KOPT-K1 (cell line): ENCODE data around the gene TGFBRAP1.

Experiments
- H3K27ac ChIP-seq: fragments of 200-600 bp; sonication (generic); 2 replicates; pipeline ENCODE4 v1.5.1; 2016; ENCODE audit warnings: antibody characterized with exemption, mild to moderate bottlenecking, low read depth, low read length; ENCODE audit not compliant: poor library complexity, severe bottlenecking
- H3K36me3 ChIP-seq: fragments of 200-600 bp; sonication (generic); 2 replicates; pipeline ENCODE4 v1.5.1; 2017; ENCODE audit warnings: antibody characterized with exemption, mild to moderate bottlenecking, low read length, moderate library complexity; ENCODE audit not compliant: insufficient read depth
- H3K9me3 ChIP-seq: fragments of 200-600 bp; sonication (generic); 2 replicates; pipeline ENCODE4 v1.5.1; 2017; ENCODE audit warnings: antibody characterized with exemption, low read length, mild to moderate bottlenecking; ENCODE audit not compliant: insufficient read depth, poor library complexity, severe bottlenecking

The TGFBRAP1 gene

DNA sequence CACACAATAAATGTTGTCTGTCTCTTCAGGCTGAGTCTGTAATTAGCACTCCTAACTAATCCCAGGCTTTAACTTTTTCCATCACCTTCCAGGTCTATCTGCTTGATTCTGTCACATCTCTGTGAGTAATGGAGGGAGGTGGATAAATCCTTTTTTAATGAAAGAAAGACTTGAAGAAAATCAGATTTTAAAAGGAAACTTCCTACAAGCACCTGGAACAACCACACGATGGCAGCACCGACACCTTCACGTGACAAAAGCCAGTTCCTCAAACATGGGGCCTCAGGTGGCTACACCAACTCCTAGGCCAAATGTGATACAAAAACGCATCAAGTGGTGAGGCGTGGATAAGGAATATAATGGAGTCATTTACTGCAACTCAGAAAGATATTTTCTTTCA, 41.8 kb downstream of the TGFBRAP1 start:
- Histone ChIP-seq H3K9me3 (no peaks in the 10 kb centered on the region), H3K27ac (no peak overlapping the region), H3K36me3 (peaks cover 95% of the 10 kb centered on the region)

DNA sequence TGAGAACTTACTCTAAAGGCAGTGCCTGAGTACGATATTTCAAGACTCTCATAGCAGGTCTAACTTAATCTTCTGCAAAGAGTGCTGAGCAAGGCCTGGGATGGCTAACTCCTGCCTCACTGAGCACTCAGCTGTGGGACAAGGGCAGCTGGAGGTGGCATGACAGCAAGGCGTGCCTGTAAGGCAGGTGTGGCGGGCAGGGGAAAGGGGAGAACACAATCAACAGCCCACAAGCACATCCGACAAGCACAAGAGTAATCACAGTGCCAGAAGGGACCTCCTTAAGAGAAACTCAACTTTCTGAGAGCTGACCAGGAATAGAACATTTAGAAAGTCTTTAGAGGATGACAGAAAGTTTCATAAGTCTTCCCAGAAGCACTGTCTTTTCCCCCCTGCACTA, 46.0 kb downstream of the TGFBRAP1 start:
- no peak overlapping the region for H3K27ac ChIP-seq
- H3K9me3 ChIP-seq: no peaks in the 10 kb centered on the region
- peaks cover 98% of the 10 kb centered on the region for H3K36me3 ChIP-seq

DNA sequence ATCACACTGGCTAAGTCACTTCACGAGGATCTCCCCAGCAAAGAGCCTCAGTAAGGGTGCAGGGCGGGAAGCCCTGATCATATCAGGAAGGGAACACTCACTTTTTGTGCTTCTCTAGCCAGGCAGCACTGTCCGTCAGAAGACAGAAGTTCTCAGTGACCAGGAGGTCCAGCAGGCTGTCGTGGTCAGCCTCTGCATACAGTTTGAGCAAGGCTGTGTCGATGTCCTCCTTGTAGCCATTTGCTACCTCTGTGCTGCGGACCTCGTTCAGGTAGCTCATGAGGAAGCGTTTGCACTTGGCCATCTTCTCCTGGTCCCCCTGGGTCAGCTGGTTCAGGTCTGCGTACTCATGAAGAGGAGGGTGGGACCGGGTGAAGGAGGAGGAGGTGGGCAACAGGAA, 49.3 kb downstream of the TGFBRAP1 start:
- H3K36me3 ChIP-seq: peaks cover 99% of the 10 kb centered on the region
- no peaks in the 10 kb centered on the region for H3K9me3 ChIP-seq
- no peak overlapping the region for H3K27ac ChIP-seq

DNA sequence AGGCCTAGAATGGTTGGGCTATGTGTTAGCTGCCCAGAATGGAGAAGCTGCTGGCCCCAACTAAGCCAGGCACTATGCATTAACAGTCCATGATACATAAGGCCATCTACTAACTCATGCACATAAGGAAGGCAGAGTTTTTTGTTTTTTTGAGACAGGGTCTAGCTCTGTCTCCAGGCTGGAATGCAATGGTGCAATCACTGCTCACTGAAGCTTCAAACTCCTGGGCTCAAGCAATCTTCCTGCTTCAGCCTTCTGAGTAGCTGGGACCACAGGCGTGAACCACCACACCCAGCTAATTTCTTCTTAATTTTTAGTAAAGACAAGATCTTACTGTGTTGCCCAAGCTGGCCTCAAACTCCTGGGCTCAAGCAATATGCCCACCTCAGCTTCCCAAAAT, 50.4 kb downstream of the TGFBRAP1 start:
- no peaks in the 10 kb centered on the region for H3K9me3 ChIP-seq
- peaks cover 99% of the 10 kb centered on the region for H3K36me3 ChIP-seq
- H3K27ac ChIP-seq: no peak overlapping the region

DNA sequence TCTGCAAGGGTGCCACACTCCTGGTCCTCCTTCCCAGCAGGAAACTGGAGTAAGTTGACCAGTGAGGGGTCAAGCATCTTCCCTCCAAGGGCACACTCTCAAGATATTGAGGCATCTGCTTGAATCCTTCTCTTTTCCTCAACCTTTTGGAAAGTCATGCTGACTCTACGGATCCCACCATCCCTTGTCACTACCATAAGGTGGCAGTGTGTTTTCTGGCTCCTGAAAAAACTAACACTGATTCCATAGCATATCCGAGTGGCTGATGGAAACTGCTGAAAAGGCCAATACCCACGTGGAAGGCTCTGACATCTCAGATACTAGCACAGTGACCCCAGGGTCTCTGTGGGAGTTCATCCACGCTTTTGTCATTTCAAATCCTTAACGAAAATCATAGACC, 50.9 kb downstream of the TGFBRAP1 start:
- H3K9me3 ChIP-seq: no peaks in the 10 kb centered on the region
- H3K27ac ChIP-seq: no peak overlapping the region
- peaks cover 99% of the 10 kb centered on the region for H3K36me3 ChIP-seq

DNA sequence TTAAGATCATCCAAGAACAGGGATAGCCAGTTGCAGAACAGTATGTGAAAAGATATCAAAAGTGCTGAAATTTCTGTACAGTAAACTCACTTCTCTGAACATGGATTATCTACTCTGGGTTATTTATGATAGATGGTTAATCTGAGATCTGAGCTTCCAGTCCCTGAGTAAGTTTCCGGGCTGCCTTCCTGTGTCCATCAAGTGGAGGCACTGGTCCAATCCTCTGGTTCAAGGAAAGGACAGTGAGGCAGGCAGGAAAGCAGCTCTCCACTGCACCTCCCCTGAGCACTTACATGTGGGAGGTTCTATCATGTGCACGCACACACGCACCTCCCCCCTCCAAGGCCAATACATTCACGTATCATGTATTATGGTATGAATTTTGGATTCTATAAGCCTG, 55.5 kb downstream of the TGFBRAP1 start:
- Histone ChIP-seq H3K27ac (no peak overlapping the region), H3K9me3 (no peaks in the 10 kb centered on the region), H3K36me3 (peaks cover 100% of the 10 kb centered on the region)

DNA sequence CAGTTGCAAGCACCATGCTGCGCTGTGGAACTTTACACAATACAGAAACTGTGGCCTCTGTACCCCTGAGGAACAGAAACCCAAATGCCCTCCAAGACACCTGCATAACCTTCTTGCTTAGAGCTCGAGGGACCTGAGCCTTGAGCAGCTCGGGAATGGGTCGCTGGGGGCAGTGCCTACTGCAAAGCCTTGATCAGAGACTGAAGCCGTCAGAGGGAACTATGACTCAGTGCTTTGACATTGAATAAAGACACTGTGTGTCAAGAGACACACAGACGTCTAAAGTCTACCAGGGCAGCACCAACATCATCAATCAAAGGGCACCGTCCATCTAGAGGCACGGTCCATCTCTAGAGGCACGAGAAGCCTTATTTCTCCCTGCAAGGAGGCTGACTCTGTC, 57.4 kb downstream of the TGFBRAP1 start:
- no peak overlapping the region for H3K27ac ChIP-seq
- H3K36me3 ChIP-seq: peaks cover 100% of the 10 kb centered on the region
- no peaks in the 10 kb centered on the region for H3K9me3 ChIP-seq

DNA sequence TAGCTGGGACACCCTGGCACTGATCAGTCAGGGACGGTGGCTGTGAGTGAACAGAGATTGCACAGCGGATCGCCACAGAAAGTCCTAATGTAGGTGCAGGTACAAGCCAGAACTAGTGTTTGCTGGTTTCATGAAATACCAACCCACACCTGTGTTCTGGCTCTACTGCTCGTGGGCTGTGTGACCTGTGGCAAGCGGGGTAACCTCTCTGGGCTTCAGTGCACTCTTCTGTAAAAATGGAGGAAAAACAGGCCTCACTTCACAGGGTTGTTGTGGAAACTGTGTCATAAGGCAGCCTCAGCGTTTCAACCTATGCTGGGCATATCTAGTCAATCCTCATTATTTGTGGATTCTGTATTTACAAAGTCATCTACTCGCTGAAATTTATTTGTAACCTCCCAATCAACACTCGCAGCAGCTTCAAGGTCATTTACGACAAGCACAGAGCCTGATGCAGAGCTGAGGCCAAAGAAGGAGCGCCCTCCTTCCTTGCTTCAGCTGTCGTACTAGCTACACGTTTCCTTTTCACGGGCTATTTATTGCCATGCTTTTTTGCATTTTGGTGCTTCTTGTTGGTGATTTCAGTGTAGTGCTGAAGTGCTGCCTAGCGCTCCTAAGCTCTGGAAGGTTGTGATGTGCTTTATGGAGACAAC, 58.0 kb downstream of the TGFBRAP1 start:
- no peak overlapping the region for H3K27ac ChIP-seq
- H3K9me3 ChIP-seq: no peaks in the 10 kb centered on the region
- peaks cover 100% of the 10 kb centered on the region for H3K36me3 ChIP-seq

DNA sequence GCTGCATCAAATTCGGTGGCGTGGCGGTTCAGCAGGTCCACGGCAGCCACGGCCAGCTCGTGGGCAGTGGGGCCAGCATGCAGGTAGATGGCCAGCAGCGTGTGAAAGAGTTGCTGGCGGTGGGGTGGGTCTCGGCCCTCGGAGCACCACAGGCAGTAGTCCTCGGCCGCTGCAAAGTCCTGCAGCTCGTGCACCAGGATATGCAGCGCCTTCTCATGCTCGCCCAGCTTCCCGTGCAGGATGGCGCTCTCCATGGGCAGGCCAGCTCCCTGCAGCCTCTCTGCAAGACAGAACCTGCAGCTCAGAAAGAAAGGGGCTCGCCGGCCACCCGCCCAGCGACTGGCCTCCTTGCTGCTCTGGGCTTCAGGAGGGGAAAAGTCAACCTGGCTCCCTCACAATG, 60.1 kb downstream of the TGFBRAP1 start:
- no peaks in the 10 kb centered on the region for H3K9me3 ChIP-seq
- H3K36me3 ChIP-seq: peaks cover 98% of the 10 kb centered on the region
- H3K27ac ChIP-seq: no peak overlapping the region

DNA sequence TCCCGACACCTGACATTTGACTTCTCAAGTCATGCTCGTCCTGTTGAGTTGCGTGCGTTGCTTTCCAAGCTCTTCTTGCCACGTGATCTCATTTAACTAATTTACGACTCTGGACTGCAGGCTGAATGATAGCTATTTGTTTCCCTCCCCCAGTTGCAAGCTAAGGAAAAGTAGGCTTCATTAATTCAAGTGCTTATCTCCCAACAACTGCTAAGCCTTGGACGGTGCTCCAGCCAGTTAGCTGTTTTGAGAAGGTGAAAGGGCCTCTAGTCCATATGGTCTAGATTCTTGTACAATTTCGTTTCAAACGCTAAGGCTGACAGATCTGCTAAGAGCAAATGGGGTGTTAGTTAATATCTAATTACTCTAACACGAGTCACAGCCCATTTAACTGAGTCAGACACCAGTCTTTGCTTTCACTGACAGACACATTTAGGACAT, 66.9 kb downstream of the TGFBRAP1 start:
- peaks cover 36% of the 10 kb centered on the region for H3K36me3 ChIP-seq
- no peaks in the 10 kb centered on the region for H3K9me3 ChIP-seq

DNA sequence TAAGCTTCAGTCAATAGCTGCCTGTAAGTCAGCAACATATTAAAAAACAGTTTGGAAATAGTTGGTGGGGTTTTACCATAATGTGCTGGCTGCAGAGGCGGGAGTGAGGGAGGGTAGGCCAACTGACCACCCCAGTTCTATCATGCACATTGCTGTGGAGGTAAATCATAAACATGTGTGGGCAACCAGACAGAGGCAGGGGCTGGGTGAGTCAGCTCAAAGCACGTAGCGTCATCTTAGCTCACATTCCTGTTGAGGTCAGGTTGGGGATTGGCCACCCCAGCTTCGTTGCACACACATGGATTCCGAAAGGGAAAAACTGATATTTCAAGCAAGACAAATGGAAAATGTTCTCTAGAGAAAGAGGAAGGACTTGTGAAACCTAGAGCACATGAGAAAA, 68.5 kb downstream of the TGFBRAP1 start:
- Histone ChIP-seq H3K9me3 (no peaks in the 10 kb centered on the region), H3K27ac (no peak overlapping the region), H3K36me3 (peaks cover 20% of the 10 kb centered on the region; the same call in 1 of the 2 replicates)

More for the DNA sequence above, 66.9 kb downstream of the TGFBRAP1 start:
- no peak overlapping the region for H3K27ac ChIP-seq

DNA sequence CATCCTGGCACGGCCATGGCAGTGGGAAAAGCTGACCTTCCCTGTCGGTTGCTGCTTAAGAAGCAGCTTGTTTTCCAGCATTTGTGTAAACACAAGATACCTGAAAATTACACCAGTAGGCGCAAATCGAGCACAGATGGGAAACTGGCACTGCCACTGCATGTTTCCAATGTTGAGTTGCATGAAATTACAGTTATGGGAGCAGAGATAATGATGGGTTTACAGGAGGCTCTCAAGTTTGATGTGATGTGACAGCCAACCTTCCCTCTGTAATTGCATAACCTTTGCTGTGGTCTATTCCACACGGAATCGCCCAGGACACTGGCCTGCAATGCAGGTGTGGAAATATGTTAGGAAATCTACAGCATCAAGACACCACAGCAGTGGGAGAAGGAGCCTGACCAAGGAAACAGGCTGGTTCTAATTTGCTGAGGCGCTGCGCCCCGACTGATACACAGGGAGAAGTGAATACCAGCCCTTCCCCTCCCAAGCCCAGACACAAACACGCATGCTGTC, 70.6 kb downstream of the TGFBRAP1 start:
- Histone ChIP-seq H3K9me3 (no peaks in the 10 kb centered on the region), H3K27ac (no peak overlapping the region), H3K36me3 (0 out of 2 replicates have a peak, but pooled peaks cover 5% of the 10 kb centered on the region)

DNA sequence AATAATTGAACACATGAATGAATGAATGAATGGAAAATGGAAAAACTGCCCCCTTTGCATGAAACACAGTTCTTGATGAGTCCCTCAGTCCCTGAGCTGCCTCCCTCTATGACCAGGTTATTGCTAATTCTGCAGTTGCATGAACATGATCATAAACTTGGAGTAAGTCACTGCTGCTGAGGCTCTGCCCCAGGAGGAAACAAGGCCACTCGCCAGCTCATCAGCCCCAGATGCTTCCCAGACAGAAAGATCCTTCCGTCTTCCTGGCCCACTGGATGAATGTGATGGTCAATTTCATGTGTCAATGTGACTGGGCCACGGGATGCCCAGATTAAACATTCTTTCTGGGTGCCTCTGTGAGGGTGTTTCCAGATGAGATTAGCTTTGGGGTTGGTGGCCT, 71.6 kb downstream of the TGFBRAP1 start:
- Histone ChIP-seq H3K36me3 (no peaks in the 10 kb centered on the region), H3K9me3 (no peaks in the 10 kb centered on the region), H3K27ac (no peak overlapping the region)

DNA sequence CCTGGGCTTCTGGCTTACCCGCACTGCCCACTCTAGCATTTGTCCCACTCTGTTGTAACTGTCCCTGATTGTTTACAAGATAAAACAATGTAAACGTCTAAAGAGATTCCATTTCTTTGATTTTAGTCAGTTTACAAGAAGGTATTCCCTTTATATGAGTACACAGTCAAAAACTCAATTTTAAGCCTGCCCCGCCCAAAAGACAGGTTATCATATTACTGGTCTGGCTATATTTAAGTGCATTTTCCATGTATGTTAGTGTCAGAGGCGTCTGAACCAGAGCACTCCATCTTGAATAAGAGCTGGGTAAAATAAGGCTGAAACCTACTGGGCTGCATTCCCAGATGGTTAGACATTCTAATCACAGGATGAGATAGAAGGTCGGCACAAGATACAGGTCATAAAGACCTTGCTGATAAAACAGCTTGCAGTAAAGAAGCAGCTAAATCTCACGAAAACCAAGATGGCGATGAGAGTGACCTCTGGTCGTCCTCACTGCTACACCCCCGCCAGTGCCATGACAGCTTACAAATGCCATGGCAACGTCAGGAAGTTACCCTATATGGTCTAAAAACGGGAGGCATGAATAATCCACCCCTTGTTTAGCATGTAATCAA, 73.0 kb downstream of the TGFBRAP1 start:
- Histone ChIP-seq H3K27ac (no peak overlapping the region), H3K36me3 (no peaks in the 10 kb centered on the region), H3K9me3 (no peaks in the 10 kb centered on the region)

DNA sequence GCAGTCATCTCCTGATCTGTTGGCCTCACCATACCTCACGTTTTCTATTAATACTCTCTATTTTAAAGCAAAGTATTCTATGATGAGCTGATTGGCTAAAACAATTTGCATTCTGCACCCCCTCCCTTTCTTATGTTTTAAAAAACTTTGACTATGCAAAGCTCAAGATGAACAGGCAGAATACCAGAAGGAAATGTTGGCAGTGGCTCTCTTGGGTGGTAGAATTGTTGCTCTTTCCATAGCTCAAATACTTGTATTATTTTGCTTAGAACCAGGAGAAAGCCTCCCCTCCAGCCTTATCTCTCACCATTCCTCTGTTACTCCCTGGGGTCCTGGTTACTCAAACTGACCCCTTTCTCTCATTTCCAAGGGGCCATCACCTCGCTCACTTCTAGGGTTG, 73.6 kb downstream of the TGFBRAP1 start:
- Histone ChIP-seq H3K36me3 (no peaks in the 10 kb centered on the region), H3K9me3 (no peaks in the 10 kb centered on the region), H3K27ac (no peak overlapping the region)
